GM18520 (cell line): Measurements from ENCODE around the gene IGSF11.

Experiments
- ATAC-seq: cut with Tn5 transposase; IDR thresholded peaks from one replicate; pipeline ENCODE4 v1.9.1; 2021; ENCODE audit not compliant: unreplicated experiment

IGSF11 gene

GRCh38 chr3:118886708-118887107 lies 147.9 kb downstream of the IGSF11 start:
- ATAC-seq: no peak

- ATAC-seq: no peak
Measured at GRCh38 chr3:118884748-118885206, 149.9 kb downstream of the IGSF11 start.

- peak; percentile 58 for ATAC-seq
Measured at GRCh38 chr3:118882353-118882947, 152.2 kb downstream of the IGSF11 start.

GRCh38 chr3:118868051-118868450 lies 166.6 kb downstream of the IGSF11 start:
- ATAC-seq: no peak

GRCh38 chr3:118863731-118864322 lies 170.8 kb downstream of the IGSF11 start:
- no peak for ATAC-seq

GRCh38 chr3:118859950-118860349 lies 174.7 kb downstream of the IGSF11 start:
- ATAC-seq: no peak

- ATAC-seq: peak; percentile 77
Measured at GRCh38 chr3:118851466-118852193, 183.0 kb downstream of the IGSF11 start.

- ATAC-seq: no peak
Measured at GRCh38 chr3:118850687-118851086, 184.0 kb downstream of the IGSF11 start.
